ENCODE data around the gene GRK7.
A peak's percentile ranks its signal among the peaks of the same experiment; 100 is the strongest.

The GRK7 gene

GRCh38 chr3:141790171-141790570 is 27.0 kb downstream of the GRK7 start:
- Histone ChIP-seq H3K27ac (no peak overlapping the region), H3K27me3 (ENCODE audit: insufficient read depth, low read depth, severe bottlenecking) (no peaks in the 10 kb centered on the region), H3K4me3 (ENCODE audit: low read depth, low read length) (no peak overlapping the region), H3K36me3 (no peaks in the 10 kb centered on the region), H3K9me3 (ENCODE audit: severe bottlenecking) (no peaks in the 10 kb centered on the region)
- TF ChIP-seq, protein P1, sequence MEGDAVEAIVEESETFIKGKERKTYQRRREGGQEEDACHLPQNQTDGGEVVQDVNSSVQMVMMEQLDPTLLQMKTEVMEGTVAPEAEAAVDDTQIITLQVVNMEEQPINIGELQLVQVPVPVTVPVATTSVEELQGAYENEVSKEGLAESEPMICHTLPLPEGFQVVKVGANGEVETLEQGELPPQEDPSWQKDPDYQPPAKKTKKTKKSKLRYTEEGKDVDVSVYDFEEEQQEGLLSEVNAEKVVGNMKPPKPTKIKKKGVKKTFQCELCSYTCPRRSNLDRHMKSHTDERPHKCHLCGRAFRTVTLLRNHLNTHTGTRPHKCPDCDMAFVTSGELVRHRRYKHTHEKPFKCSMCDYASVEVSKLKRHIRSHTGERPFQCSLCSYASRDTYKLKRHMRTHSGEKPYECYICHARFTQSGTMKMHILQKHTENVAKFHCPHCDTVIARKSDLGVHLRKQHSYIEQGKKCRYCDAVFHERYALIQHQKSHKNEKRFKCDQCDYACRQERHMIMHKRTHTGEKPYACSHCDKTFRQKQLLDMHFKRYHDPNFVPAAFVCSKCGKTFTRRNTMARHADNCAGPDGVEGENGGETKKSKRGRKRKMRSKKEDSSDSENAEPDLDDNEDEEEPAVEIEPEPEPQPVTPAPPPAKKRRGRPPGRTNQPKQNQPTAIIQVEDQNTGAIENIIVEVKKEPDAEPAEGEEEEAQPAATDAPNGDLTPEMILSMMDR (IDR thresholded peaks at IDR 0.05; ENCODE audit: low read depth, low read length): no peak
- DNase-seq: no peak

- TF ChIP-seq, protein P1 (IDR thresholded peaks at IDR 0.05; ENCODE audit: low read depth, low read length): no peak
- Histone ChIP-seq H3K9me3 (ENCODE audit: severe bottlenecking) (no peaks in the 10 kb centered on the region), H3K36me3 (no peaks in the 10 kb centered on the region), H3K27ac (no peak overlapping the region), H3K4me3 (ENCODE audit: low read depth, low read length) (no peak overlapping the region), H3K27me3 (ENCODE audit: insufficient read depth, low read depth, severe bottlenecking) (no peaks in the 10 kb centered on the region)
- no peak for DNase-seq
Measured at GRCh38 chr3:141792495-141792894, 29.3 kb downstream of the GRK7 start.

DNA sequence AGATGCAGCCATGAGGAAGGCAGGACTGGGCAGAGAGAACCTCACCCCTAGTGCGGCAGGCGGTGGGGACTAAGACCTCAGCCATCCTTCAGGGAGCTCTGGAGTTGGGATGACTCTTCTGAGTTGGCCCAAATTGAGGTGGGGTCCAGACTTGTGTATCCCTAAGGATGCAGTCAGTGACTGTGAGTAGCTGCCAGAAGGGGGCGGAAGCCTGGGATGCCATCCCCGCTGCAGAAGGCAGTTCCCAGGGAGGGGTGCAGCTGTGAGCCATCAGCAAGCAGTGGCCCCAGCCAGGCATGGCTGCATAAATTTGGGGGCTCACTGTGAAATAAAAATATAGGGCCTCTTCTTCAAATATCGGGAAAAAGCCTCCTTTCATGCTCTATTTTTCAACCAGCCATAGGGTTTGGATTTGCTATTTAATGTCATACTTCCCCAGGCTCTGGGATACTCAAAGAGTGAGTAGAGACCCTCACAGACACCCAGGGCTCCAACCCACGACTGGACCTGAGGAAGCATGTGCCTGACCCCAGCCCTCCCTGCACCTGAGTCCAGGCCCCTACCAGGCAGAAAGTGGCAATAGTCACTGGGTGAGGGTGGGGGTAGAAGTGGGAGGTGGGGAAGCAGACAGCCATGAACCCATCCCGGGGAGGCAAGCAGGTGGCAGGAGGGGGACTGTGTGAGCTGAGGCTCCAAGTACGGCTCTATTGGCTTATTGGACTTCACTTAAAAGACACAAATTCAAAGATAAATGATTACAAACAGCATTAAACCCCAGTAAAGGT is 30.5 kb downstream of the GRK7 start:
- DNase-seq: no peak
- H3K27ac ChIP-seq: no peak overlapping the region
- H3K36me3 ChIP-seq: no peaks in the 10 kb centered on the region
- no peak overlapping the region for H3K4me3 ChIP-seq (ENCODE audit: low read depth, low read length)
- no peaks in the 10 kb centered on the region for H3K27me3 ChIP-seq (ENCODE audit: insufficient read depth, low read depth, severe bottlenecking)
- no peaks in the 10 kb centered on the region for H3K9me3 ChIP-seq (ENCODE audit: severe bottlenecking)
- TF ChIP-seq, protein P1 (IDR thresholded peaks at IDR 0.05; ENCODE audit: low read depth, low read length): peak; percentile 34

DNA sequence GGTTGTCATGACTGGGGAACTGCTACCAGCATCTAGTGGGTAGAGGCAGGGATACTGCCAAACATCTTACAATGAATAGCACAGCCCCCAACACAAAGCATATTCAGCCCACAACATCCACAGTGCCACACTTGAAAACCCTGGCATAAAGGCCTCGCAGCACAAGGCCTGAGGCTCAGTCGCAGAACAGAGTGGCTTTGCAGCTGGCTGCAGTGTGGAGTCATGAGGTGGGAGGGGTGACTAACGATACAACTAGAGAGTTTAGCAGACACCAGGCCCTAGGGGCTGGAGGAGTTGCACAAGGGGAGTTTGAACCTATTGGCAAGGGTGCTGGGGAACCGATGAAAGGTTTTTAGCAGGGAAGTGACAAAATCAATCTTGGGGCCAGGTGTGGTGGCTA is 32.1 kb downstream of the GRK7 start:
- TF ChIP-seq, protein P1 (IDR thresholded peaks at IDR 0.05; ENCODE audit: low read depth, low read length): no peak
- peak overlapping the region; percentile 8; the same call in 1 of the 2 replicates for H3K27ac ChIP-seq
- DNase-seq: peak; percentile 21
- no peaks in the 10 kb centered on the region for H3K27me3 ChIP-seq (ENCODE audit: insufficient read depth, low read depth, severe bottlenecking)
- H3K4me3 ChIP-seq (ENCODE audit: low read depth, low read length): no peak overlapping the region
- no peaks in the 10 kb centered on the region for H3K9me3 ChIP-seq (ENCODE audit: severe bottlenecking)
- no peaks in the 10 kb centered on the region for H3K36me3 ChIP-seq

GRCh38 chr3:141795741-141796080 is 32.5 kb downstream of the GRK7 start:
- no peaks in the 10 kb centered on the region for H3K27me3 ChIP-seq (ENCODE audit: insufficient read depth, low read depth, severe bottlenecking)
- DNase-seq: no peak
- no peaks in the 10 kb centered on the region for H3K9me3 ChIP-seq (ENCODE audit: severe bottlenecking)
- H3K36me3 ChIP-seq: no peaks in the 10 kb centered on the region
- no peak overlapping the region for H3K4me3 ChIP-seq (ENCODE audit: low read depth, low read length)
- TF ChIP-seq, protein P1 (IDR thresholded peaks at IDR 0.05; ENCODE audit: low read depth, low read length): no peak
- H3K27ac ChIP-seq: peak overlapping the region; percentile 66
